HG03108 (cell line): ENCODE results near the gene SMPD3.

Experiments used
- ATAC-seq: cut with Tn5 transposase; IDR thresholded peaks from one replicate; pipeline ENCODE4 v1.9.1; 2021; ENCODE audit warnings: moderate library complexity; ENCODE audit not compliant: unreplicated experiment

The SMPD3 gene

DNA sequence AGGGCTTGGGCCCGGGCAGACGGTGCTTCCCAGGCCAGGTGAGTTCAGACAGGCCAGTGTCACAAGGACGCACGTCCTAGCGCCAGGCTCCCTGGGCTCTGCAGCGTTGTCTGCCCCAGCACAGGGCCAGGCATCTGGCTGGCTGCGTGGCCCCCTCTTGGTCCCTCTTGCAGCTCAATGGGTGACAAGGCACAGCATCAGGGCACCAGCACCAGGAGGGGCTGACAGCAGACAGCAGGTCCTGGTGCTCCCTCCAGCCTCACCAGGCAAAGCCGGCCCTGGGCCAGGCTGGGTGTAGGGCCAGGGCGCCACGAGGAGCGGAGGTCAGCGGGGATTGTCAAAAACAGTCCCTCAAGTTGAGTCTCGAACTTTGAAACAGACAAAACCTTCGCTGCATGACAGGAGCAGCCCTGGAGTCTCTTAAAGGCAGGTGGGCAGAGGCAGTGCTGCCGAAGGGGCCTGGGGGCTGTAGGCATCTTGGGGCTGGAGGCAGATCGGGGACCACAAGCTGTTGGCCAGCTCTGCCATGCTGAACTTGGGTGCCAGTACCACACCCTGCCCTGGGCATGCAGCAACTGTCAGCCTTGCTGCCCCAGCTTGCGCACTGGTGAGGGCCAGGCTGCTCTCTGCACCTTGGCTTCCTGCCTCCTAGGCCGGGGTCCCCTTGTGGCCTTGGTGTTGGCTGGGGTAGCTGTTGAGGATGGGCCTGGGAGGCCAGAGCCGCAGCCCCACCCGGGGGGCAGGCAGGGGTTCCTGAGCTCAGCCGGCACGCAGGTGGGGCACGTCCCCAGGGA lies 88.7 kb downstream of the SMPD3 start:
- ATAC-seq, result no peak

DNA sequence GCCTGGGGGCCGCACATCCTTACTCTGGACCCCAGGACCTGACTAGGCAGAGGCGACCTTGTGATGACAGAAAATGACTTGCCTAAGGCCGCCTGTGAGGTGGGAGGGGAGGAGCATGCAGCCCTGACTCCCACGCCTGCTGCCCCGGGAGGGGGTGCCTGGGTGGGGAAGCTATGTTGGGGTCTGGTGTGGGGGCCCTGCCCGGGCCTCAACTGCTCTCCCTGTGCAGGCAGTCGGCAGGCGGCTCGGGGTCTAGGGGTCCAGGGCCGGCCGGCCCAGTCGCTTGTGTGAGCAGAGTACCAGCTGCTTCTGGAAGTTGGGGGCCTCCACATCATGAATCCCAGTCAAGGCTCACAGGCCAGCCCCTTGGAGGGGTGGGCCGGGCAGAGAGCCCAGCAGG lies 89.4 kb downstream of the SMPD3 start:
- no peak for ATAC-seq

DNA sequence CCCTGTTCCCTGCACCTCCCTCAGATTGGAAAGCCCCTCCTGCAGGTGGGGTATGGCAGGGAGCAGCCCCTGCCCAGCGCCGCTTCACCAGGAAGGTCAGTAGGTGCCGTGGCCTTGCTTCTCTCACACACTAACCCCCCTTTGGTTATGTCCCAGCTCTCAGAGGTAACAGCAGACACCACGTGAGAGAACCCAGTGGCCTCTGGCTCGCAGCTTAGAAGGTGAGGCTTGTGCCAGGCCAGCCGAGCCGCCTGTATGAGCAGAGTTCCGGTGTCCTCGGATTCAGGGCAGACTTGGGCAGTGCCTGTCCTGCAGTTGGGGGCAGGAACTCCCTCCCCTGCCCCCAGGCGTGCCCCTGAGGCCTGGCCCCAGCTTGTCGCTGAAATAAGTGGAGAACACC lies 90.4 kb downstream of the SMPD3 start:
- no peak for ATAC-seq

DNA sequence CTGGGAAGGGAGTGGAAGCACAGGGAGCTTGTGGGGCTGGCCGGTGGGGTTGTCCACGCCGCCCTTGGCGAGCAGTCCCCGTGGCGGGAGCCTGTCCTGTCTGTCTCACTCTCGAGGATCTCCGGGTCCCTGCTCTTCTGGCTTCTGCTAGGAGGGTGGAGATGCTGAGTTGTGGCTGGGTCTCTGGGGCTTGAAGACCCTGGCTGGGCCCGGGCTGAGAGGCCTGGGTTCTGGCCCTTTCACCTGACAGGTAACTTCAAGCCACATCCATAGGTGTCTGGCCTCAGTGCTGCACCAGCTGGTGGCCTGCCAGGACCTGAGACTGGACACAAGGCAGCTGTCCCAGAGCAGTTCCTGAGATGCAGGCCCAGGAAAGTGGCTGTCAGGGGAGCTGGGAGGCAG lies 90.8 kb downstream of the SMPD3 start:
- no peak for ATAC-seq

DNA sequence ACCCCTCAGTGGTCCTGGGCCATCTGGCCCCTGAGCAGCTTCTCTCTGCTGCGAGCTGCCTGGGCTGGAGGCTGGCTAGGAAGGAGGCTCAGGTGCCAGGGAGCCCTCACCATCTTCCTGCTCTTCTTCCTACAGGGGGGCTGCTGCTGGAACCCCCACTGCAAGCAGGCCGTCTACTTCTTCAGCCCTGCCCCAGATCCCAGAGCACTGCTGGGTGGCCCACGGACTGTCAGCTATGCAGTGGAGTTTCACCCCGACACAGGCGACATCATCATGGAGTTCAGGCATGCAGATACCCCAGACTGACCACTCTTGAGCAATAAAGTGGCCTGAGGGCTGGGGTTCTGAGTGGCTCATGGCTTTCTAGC lies 91.4 kb downstream of the SMPD3 start:
- ATAC-seq, result no peak

DNA sequence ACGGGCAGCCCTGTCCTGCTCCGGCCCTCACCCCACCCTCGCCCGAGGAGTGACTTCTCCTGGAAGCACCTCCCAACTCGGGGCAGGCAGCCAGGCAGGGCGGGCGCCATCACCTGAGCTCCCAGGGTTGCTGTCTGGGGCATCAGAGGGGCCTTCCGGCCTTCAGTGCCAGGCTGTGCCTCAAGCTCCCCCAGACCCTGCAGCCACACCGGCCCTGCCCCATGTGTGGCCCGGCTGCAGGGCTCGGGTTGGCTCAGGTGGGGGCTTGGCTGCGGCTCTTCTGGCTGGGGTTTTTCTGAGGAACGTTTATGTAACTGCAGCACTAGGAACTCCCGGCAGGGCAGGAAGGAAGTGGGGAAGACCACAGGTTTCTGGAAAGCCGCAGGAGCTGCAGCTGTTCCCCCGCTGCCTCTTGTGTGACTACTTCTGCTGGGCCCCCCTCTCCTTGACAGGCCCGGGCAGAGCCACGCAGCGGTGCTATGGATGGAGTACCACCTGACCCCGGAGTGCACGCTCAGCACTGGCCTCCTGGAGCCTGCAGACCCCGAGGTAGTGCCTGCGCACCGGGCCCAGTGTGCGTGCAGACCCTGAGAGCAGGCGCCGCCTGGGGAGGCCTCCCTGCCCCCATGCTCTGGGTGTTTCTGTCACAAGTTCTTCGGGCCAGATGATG lies 91.9 kb downstream of the SMPD3 start:
- ATAC-seq, result peak; percentile 84

DNA sequence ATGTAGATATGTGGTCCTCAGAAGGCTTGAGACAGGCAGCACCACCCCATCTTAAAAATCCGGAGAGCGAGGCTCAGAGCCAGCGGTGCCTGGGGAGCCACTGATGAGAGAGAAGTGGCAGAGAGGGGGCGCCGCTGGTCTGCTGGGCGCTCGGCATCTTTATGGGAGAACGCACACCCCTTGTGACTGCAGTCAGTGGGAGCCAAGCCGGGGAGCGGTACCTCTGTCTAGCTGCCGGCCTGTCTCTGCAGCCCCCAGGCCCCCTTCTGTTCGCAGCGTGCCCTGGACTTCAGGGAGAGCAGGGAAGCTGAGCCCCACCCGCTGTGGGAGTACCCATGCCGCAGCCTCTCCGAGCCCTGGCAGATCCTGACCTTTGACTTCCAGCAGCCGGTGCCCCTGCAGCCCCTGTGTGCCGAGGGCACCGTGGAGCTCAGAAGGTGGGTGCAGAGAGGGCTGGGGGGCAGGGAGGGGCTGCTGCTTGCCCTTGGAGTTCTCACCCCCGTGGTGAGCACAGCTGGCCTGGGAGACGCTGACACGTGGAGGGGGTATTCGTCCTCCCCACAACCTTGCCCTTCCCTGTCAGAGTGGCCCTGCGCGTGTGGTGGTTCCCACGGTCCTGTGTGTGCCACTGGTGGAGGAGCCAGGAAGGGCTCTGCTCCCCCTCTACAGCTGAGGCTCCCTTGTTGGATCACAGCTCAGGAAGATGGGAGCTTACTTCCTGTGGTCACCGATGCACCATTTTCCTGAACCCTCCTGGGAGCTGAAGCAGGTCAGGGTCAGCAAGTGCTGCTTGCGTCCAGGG lies 92.7 kb downstream of the SMPD3 start:
- ATAC-seq, result no peak

DNA sequence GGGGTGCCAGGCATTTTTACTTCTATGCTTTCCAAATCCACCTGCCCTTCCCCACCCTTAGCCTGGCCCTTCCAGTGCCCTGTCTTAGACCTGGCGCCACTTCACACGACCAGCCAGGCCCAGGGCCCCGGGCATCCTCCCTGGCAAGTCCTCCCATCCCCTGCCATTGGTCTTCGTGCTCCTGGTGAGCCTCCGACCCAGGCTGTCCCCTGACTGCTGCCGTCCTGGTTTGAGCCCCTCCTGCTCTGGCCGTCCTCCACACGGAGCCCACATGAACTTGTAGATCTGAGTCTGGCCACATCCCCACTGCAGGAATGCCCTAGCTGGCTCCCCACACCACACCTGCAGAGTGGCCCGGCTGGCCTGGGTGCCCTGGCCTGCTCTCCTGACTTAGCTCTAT lies 93.5 kb downstream of the SMPD3 start:
- no peak for ATAC-seq

DNA sequence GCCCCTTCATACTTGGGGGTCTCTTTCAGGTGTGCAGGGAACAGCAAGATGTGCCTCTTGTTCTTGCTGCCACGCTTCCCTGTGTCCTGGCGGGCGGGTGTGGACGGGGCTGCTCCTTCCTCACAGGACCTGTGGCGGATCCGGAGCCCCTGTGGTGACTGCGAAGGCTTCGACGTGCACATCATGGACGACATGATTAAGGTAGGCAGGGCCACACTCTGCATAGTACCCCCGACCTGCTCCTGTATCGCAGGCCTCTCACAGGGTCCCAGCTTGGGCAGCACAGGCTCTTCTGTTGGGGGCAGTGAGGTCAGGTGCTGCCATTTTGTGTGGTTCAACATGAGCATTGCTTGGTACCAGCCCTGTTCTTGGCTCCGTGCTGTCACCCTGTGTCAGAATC lies 94.9 kb downstream of the SMPD3 start:
- ATAC-seq, result no peak

DNA sequence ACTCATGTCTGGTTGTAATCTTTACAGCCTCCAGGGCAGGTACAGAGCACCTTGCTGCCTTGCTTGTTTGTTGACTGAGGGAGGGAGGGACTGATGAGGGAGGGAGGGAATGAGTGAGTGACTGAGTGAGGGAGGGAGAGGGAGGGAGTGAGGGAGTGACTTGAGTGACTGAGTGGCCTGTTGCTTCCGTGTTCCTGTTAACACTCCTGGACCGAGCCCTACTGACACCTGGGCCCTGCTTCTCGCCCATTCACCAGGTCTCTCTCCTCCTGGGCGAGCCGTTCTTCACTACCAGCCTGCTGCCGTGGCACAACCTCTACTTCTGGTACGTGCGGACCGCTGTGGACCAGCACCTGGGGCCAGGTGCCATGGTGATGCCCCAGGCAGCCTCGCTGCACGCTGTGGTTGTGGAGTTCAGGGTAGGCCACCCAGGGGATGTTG lies 96.3 kb downstream of the SMPD3 start:
- no peak for ATAC-seq

DNA sequence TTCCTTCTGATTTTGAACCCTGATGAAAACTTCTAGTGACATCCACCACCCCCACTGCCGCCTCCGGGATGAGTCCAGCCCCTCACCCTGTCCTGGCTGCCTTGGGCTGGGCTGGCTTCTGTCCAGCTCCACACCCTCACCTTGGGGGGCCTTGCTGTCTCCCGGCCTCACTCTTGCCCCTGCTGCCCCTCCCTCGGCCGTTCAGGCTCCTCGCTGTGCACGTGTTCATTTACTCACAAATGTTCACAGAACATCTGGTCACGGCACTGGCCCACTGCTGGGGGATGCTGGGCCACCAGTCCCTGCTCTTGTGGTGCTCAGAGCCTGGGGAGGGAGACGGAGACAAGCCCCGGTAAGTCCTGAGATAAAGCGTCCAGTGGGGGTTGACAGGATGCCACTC lies 96.8 kb downstream of the SMPD3 start:
- ATAC-seq, result no peak

DNA sequence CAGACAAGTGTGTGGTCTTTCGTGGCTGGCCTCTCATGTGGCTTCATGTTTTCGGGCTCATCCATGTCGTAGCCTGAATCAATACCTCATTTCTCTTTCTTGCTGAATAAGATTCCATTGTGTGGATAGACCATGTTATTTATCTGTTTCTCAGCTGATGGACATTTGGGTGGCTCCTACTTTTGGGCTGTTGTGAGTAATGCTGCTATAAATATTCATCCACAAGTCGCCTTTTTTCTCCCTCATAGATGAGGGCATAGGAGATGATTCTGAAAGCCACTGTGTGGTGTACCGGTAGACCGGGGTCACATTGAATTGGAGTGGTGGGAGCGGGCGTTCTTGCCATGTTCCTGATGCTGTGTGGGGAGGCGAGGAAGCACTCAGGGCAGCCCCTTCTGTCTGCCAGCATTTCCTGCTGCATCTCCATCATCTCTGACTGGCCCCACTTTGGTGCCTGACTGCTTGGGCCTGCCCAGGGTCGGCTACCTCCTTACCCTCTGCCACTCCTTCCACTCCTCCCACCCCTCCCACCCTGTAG lies 97.4 kb downstream of the SMPD3 start:
- ATAC-seq, result no peak

DNA sequence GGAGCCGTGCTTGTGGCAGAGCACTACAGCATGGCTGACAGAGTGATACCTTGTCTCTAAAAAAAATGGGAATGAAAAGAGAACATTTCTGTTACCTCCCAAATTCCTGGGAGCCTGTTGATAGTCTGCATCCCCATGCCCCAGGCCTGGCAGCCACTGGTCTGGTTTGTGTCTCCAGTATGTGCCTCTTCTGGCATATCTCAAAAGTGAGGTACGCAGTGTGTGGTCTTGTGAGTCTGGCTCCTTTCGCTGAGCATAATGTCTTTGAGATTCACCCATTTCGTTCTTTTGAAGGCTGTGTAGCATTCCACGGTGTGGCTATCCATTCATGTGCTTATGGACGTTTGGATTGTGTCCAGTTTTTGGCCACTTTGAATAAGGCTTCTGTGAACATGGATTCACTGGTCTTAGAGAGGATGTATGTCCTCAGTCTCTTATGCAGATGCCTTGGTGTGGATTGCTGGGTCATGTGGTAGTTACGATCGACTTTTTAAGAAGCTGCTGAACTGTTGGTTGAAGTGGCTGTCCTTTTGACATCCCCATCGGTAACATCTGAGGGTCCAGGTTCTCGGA lies 98.4 kb downstream of the SMPD3 start:
- no peak for ATAC-seq

DNA sequence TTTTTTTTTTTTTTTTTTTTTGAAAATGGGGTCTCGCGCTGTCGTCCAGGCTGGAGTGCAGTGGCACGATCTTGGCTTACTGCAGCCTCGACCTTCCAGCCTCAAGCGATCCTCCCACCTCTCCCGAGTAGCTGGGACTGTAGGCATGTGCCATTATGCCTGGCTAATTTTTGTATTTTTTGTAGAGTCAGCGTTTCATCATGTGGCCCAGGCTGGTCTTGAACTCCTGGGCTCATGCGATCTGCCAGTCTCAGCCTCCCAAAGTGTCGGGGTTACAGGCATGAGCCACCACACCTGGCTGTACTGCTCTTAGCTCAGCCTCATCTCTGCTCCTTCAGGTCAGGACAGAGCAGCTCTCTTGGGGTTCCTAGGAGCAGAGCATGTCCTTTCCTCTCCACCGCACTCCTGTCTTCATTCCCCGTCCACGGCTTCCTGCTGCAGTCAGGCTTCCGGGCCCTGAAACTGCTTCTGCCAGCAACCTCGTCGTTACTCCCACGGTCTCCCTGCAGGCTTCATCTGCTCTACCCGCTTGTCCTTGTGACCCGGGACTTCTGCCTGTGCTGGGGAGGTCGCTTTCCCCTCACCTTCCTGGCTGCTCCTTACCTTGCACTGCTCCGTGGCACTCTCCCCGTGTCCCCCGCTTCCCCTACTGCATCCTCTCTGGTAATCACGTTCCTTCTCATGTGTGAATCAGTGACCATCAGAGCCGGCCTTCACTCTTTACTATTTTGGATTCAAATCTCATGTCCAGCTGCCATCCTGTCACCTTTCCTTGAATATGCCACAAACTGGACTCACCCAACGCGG lies 99.5 kb downstream of the SMPD3 start:
- ATAC-seq, result no peak

DNA sequence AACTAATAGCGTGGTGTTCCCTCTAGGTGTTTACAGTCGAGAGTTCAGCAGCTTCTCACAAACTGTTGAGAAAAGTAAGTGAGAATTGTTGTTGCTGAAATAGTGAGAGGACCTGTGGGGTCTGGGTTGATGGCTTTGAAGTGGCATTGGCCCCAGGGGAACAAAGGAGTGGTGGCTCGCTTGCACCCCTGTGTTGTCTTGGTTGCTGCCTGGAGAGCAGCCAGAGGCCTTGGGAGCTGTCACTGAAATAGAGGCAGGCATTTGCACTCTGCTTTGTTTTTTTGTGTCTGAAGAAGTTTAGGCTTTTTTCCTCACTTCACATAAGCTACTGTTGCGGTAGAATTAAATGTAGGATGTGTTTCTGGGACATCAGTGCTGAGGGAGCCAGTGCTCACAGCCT lies 100.7 kb downstream of the SMPD3 start:
- ATAC-seq, result no peak

DNA sequence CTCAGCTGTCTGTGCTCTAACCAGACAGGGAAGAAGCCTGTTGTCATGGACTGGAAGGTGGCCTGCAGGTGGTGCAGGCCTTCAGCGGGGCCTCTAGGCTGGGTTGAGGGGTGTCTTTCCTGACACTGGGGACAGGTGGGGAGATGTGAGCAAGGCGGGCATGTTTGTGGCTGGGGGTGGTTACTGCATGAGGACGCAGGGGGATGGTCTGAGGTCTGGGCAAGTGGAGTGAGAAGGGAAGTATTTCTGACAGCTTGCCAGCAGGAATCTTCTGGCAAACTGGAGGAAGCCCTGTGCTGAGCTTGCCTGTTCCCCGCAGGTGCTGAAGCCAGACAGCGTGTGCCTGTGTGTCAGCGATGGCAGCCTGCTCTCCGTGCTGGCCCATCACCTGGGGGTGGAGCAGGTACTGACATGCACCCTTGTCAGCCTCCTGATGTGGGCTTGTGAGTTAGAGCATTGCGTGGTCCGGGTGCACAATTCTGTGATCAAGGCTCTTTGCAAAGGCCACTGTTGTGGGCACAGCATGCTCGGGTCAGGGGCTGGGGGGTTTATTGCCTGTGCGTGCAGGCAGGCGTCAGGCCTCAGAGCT lies 101.3 kb downstream of the SMPD3 start:
- no peak for ATAC-seq

DNA sequence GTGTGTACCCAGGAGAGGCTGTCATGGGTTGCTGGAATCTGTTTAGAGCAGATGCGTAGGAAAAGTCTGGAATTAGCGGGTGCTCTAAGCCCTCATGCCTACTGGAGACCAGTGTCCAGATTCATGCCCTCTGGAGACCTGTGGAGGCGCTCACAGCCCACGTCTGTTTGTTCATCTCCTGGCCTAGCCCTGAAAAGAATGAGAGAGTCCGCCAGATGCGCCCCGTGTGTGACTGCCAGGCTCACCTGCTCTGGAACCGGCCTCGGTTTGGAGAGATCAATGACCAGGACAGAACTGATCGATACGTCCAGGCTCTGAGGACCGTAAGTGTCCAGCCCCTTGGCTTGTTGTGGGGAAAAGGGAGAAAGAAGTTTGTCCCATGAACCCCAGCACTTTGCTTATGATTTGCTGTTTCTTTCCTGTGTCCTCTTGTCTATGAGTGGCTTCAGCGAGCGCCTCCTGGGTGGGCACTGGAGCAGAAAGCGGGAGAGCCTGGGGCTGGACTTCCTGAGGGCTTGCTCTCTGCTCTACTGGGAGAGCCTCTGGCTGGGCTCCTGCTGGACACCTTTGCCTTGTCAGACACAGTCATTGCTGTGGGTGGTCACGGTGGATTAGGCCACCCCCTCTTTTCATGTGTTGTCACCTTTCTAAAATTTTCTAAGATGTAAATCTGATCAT lies 102.2 kb downstream of the SMPD3 start:
- ATAC-seq, result no peak

DNA sequence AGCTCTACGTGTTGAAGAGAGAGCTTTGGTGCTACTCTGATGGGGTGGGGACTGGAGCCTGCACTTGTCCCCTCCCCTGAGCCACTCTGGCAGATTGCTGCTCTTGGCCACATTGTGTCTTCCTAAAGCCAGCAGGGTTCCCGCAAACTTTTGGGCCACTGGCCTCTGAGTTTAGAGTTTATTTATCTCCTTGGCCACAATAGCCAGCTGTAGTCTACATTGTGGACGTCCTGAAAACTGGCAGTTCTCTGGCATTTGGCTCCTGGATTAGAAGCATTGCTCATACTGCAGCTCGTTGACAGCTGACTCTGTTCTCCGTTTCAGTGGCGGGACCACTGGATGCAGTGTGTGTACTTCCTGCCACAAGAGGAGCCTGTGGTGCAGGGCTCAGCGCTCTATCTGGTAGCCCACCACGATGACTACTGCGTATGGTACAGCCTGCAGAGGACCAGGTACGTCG lies 102.9 kb downstream of the SMPD3 start:
- no peak for ATAC-seq

DNA sequence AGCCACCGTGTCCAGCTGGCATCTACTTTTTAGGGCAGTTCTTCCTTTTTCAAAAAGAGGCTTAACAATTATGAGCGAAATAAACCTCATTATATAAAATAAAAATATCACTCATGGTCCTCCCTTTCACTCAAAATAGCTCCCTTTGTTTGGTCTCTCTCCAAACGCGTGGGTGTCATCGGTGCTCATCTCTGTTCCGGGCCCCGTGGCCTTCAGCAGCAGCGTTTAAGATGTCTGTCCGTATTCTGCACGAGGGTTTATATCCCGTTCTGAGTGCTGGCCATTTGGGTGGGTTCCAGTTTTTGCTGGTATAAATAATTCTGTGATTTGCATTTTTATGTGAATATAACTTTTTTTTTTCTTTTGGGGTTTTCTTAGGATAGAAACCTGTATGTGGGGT lies 104.1 kb downstream of the SMPD3 start:
- no peak for ATAC-seq
